WTC11 (cell line): ENCODE results near the gene DCAF5. TPM values are rescaled to one million over a fixed set of nuclear protein-coding genes. Genes with fewer than 3 reads are reported as not detected.

Experiments
- ATAC-seq: fragments of 200-7000 bp; cut with Tn5 transposase; 2 replicates; pipeline ENCODE4 v1.10.0; 2021; ENCODE audit warnings: mild to moderate bottlenecking, moderate library complexity
- CTCF ChIA-PET: fragments of 300-600 bp; sonication (Branson Sonifier 250); formaldehyde crosslinking; loops from one replicate; lab custom pipeline; 2021; ENCODE audit warnings: antibody characterized with exemption; lab: Charles Lee
- POLR2A ChIA-PET: fragments of 350-600 bp; sonication (Branson Sonifier 250); formaldehyde crosslinking; loops from one replicate; lab custom pipeline; 2021; ENCODE audit warnings: antibody characterized with exemption; lab: Charles Lee
- DNase-seq: peaks from one replicate; pipeline ENCODE4 v3.0.0; 2021; ENCODE audit warnings: low spot score
- H3K27ac Mint-ChIP-seq: 2 replicates; pipeline ENCODE4 v1.8.0; 2021; ENCODE audit warnings: mixed read lengths
- H3K27me3 Mint-ChIP-seq: 2 replicates; pipeline ENCODE4 v1.8.0; 2021; ENCODE audit warnings: low read depth, mild to moderate bottlenecking, moderate library complexity, mixed read lengths
- H3K36me3 Mint-ChIP-seq: 2 replicates; pipeline ENCODE4 v1.8.0; 2021; ENCODE audit warnings: mixed read lengths
- H3K4me1 Mint-ChIP-seq: 2 replicates; pipeline ENCODE4 v1.8.0; 2022; ENCODE audit warnings: mixed read lengths
- H3K4me3 Mint-ChIP-seq: 2 replicates; pipeline ENCODE4 v1.8.0; 2021; ENCODE audit warnings: mild to moderate bottlenecking, moderate library complexity, mixed read lengths
- H3K9me3 Mint-ChIP-seq: 2 replicates; pipeline ENCODE4 v1.8.0; 2021; ENCODE audit warnings: mixed read lengths
- ELF4 ChIP-seq: sonication (generic); formaldehyde crosslinking; IDR thresholded peaks from 2 replicates; pipeline ENCODE4 v1.8.1; 2022; ENCODE audit warnings: low read depth, mild to moderate bottlenecking, moderate library complexity, missing genetic modification reagents
- ETV6 ChIP-seq: sonication (generic); formaldehyde crosslinking; IDR thresholded peaks from 2 replicates; pipeline ENCODE4 v1.8.1; 2022; ENCODE audit warnings: mild to moderate bottlenecking, missing genetic modification reagents
- FOXK1 ChIP-seq: sonication (generic); formaldehyde crosslinking; IDR thresholded peaks from 2 replicates; pipeline ENCODE4 v1.8.0; 2022; ENCODE audit warnings: mild to moderate bottlenecking, moderate library complexity, missing genetic modification reagents
- FOXP1 ChIP-seq: sonication (generic); formaldehyde crosslinking; IDR thresholded peaks from 2 replicates; pipeline ENCODE4 v1.8.0; 2022; ENCODE audit warnings: missing genetic modification reagents, mild to moderate bottlenecking, moderate library complexity, borderline replicate concordance
- GABPB1 ChIP-seq: sonication (generic); formaldehyde crosslinking; IDR thresholded peaks from 2 replicates; pipeline ENCODE4 v1.8.1; 2023; ENCODE audit warnings: mild to moderate bottlenecking, missing genetic modification reagents
- MYBL2 ChIP-seq: sonication (generic); formaldehyde crosslinking; IDR thresholded peaks from 2 replicates; pipeline ENCODE4 v1.8.1; 2023; ENCODE audit warnings: mild to moderate bottlenecking, moderate library complexity, missing genetic modification reagents
- NR1H2 ChIP-seq: sonication (generic); formaldehyde crosslinking; IDR thresholded peaks from 2 replicates; pipeline ENCODE4 v1.9.0; 2021; ENCODE audit warnings: mild to moderate bottlenecking, moderate library complexity, missing genetic modification reagents
- NR3C1 ChIP-seq: sonication (generic); formaldehyde crosslinking; conservative IDR thresholded peaks from 2 replicates; pipeline ENCODE4 v1.8.1; 2023; ENCODE audit warnings: low read depth, mild to moderate bottlenecking, missing genetic modification reagents
- PRRX2 ChIP-seq: fragments of 250-450 bp; sonication (Bioruptor Pico); IDR thresholded peaks from 2 replicates; pipeline ENCODE4 v1.8.0; 2021; ENCODE audit warnings: mild to moderate bottlenecking
- RELA ChIP-seq: sonication (generic); formaldehyde crosslinking; IDR thresholded peaks from 2 replicates; pipeline ENCODE4 v1.8.1; 2022; ENCODE audit warnings: missing genetic modification reagents, mild to moderate bottlenecking, borderline replicate concordance
- SMAD3 ChIP-seq: sonication (generic); formaldehyde crosslinking; IDR thresholded peaks from 2 replicates; pipeline ENCODE4 v1.8.0; 2022; ENCODE audit warnings: missing genetic modification reagents, mild to moderate bottlenecking, borderline replicate concordance
- SOX15 ChIP-seq: fragments of 250-450 bp; sonication (Bioruptor Pico); IDR thresholded peaks from 2 replicates; pipeline ENCODE4 v1.9.0; 2021; ENCODE audit warnings: mild to moderate bottlenecking
- TEAD4 ChIP-seq: sonication (generic); formaldehyde crosslinking; IDR thresholded peaks from 2 replicates; pipeline ENCODE4 v1.8.0; 2022; ENCODE audit warnings: mild to moderate bottlenecking, missing genetic modification reagents
- ZNF232 ChIP-seq: sonication (generic); formaldehyde crosslinking; IDR thresholded peaks from 2 replicates; pipeline ENCODE4 v1.8.0; 2022; ENCODE audit warnings: mild to moderate bottlenecking, missing genetic modification reagents
- ZNF281 ChIP-seq: sonication (generic); formaldehyde crosslinking; IDR thresholded peaks from 2 replicates; pipeline ENCODE4 v1.8.0; 2023; ENCODE audit warnings: mild to moderate bottlenecking, missing genetic modification reagents
- ZNF396 ChIP-seq: fragments of 250-450 bp; sonication (Bioruptor Pico); IDR thresholded peaks from 2 replicates; pipeline ENCODE4 v1.8.0; 2021; ENCODE audit warnings: mild to moderate bottlenecking, moderate library complexity, borderline replicate concordance
- ZNF423 ChIP-seq: fragments of 250-450 bp; sonication (Bioruptor Pico); IDR thresholded peaks from 2 replicates; pipeline ENCODE4 v2.1.2; 2022; ENCODE audit warnings: mild to moderate bottlenecking, moderate library complexity
- ZNF671 ChIP-seq: fragments of 250-450 bp; sonication (Bioruptor Pico); IDR thresholded peaks from 2 replicates; pipeline ENCODE4 v1.8.0; 2021; ENCODE audit warnings: mild to moderate bottlenecking
- total RNA-seq: library from RNA; stranded (reverse); gene quantifications from 3 replicates; pipeline ENCODE4 v1.2.3, GENCODE V29; 2021

DCAF5 gene
- total RNA-seq, 1 experiment from 2014 or later = 30.3 TPM

DNA sequence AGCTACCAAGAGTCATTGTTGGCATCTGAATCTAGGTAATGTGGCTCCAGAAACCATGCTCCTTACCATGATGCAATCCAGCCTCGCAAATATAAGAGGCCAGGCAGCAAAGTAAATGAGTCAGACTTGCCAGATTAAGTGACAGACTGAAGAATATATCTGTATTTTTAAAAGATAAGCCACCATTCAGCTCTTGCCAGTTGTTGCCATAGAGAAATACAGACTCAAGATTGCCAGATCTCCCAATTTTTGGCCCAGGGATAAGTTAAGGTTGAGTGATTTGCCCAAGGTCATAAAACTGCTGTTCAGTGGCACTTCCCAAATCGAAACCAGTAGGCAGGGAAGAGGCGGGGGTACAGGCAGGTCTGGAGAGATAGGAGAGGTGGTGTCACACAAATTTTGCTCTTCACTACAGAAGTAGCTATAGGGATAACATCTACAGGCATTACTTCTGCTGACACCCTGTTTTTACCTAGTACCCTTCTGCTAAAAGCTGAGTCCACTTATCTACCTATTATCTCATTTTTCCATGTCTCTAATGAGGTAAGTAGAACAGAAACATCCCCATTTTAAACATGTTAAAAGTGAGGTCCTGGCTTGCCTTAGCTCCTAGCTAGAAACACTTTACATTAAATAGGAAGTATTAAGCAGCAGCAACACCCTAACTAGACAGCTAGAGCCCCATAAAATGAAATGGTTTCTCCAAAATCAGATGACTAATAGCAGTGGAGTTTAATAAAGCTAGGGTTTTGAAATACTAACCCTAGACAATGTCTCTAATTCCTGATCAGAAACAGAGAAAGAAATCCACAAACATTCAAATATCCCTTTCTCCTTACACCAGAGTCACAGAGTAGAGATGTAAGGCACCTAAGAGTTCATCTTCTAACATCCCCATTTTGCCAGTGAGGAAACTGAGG is 19.5 kb downstream of the DCAF5 start:
- Mint-ChIP-seq H3K9me3 (no peaks in the 10 kb centered on the region), H3K27ac (peak overlapping the region; percentile 24; the same call in 1 of the 2 replicates), H3K27me3 (no peaks in the 10 kb centered on the region)
- POLR2A ChIA-PET = no interaction called here
- DNase-seq (no peak), ATAC-seq (no peak)
- CTCF ChIA-PET = interaction anchor here (0.7 to 1.8 kb wide), 12 partner anchors 12 to 415 kb away, joined by 3 to 7 read pairs (median 3); no protein-coding TSS in a partner anchor
- TF ChIP-seq NR1H2 (CRISPR knock-in tag) (no peak), ELF4 (CRISPR knock-in tag) (no peak), SMAD3 (CRISPR knock-in tag) (no peak), FOXP1 (CRISPR knock-in tag) (no peak), ZNF232 (no peak), GABPB1 (CRISPR knock-in tag) (peak; percentile 40; the same call in 1 of the 2 replicates), ZNF396 (CRISPR knock-in tag) (no peak), TEAD4 (CRISPR knock-in tag) (no peak)
- TF ChIP-seq, all 79 proteins: peak for 1
- H3K36me3 Mint-ChIP-seq = no peaks in the 10 kb centered on the region
- H3K4me1 Mint-ChIP-seq = peaks cover 22% of the 10 kb centered on the region
- no peak overlapping the region for H3K4me3 Mint-ChIP-seq

DNA sequence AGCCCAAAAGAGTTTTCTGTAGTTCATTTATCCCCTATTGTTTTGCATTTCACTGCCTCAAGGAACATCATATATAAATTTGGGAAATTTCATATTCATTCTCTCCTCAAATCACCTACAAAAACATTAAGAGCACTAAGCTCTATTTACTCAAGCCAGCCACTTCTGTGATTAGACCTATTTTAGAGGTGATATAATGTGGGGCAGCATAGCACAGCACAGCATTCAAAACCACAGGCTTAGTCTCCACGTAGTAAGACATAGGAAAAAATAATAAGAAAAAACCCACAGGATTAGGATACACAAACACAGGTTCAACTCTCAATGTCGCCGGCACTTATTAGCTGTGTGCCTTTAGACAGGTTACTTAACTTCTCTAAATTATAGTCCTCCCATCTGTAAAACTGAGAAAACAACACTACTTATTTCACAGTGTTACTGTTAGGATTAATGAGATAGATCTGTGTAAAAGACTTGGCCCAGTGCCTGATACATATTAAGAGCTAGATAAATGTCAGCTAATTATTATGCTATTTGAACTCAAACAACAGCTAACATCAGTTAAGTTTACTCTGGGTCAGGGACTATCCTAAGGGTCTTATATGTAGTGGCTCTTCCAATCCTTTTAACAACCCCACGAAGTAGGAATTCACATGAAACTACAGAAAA is 20.3 kb downstream of the DCAF5 start:
- ChIA-PET CTCF (interaction anchor here (0.8 to 1.8 kb wide), 11 partner anchors 12 to 415 kb away, joined by 3 to 7 read pairs (median 3); no protein-coding TSS in a partner anchor), POLR2A (no interaction called here)
- TF ChIP-seq ETV6 (CRISPR knock-in tag) (no peak), MYBL2 (no peak), PRRX2 (no peak), NR3C1 (CRISPR knock-in tag) (no peak), ZNF671 (CRISPR knock-in tag) (no peak), ZNF423 (CRISPR knock-in tag) (no peak), GABPB1 (CRISPR knock-in tag) (no peak), ZNF281 (CRISPR knock-in tag) (no peak), SOX15 (no peak), SMAD3 (CRISPR knock-in tag) (no peak), FOXK1 (CRISPR knock-in tag) (no peak)
- Mint-ChIP-seq H3K36me3 (no peaks in the 10 kb centered on the region), H3K27me3 (no peaks in the 10 kb centered on the region), H3K27ac (peak overlapping the region; percentile 24; the same call in 1 of the 2 replicates), H3K4me3 (no peak overlapping the region), H3K4me1 (peaks cover 14% of the 10 kb centered on the region), H3K9me3 (no peaks in the 10 kb centered on the region)
- DNase-seq (no peak), ATAC-seq (no peak)

DNA sequence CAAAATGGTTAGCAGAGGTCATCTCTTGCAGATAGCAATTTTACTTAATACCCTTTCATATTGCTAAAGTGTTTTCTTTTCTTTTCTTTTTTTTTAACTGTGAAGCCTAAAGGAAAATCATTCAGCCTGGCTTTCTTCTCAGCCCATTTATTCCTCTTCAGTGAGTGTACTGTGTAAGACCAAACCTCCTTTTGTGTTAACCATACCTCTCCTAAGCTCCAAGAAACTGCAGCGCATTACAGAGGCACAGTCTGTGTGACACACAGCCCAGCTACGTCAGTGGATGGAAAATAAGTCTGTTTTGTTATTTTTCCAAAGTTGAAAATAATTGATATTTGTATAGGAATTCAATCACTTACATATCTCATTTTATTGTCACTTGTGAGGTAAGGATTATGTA is 21.7 kb downstream of the DCAF5 start:
- ChIA-PET POLR2A (interaction anchor here (0.6 to 0.7 kb wide), 3 partner anchors 15 to 413 kb away, joined by 3 read pairs; no protein-coding TSS in a partner anchor), CTCF (interaction anchor here (1.1 to 4.3 kb wide), 4 partner anchors 20 to 215 kb away, joined by 3 to 71 read pairs (median 14); partner anchors contain the start of gene DCAF5)
- Mint-ChIP-seq H3K4me1 (peaks cover 10% of the 10 kb centered on the region), H3K9me3 (no peaks in the 10 kb centered on the region), H3K27me3 (no peaks in the 10 kb centered on the region), H3K4me3 (no peak overlapping the region), H3K27ac (no peak overlapping the region; the same call in 1 of the 2 replicates), H3K36me3 (no peaks in the 10 kb centered on the region)
- TF ChIP-seq RELA (CRISPR knock-in tag) = no peak
- no peak for TF ChIP-seq ETV6 (CRISPR knock-in tag)
- DNase-seq (no peak), ATAC-seq (no peak)
